K562 (cell line): ENCODE measurements around the gene KCNJ14. TPM values are rescaled to one million over a fixed set of nuclear protein-coding genes. Genes with fewer than 3 reads are reported as not detected.

ENCODE experiments used
- BRF1 ChIP-seq: IDR thresholded peaks from 3 replicates; pipeline ENCODE4 v1.6.1; 2011; ENCODE audit warnings: borderline replicate concordance, mild to moderate bottlenecking; ENCODE audit not compliant: insufficient read length; ENCODE audit errors: extremely low read depth
- C11orf30 ChIP-seq: fragments of 450-650 bp; IDR thresholded peaks from 2 replicates; pipeline ENCODE4 v1.6.1; 2016; ENCODE audit warnings: low read depth, mild to moderate bottlenecking
- COPS2 ChIP-seq: fragments of 450-650 bp; conservative IDR thresholded peaks from 2 replicates; pipeline ENCODE4 v1.6.1; 2016; ENCODE audit warnings: mild to moderate bottlenecking, moderate library complexity
- HMG20A ChIP-seq: fragments of 450-650 bp; formaldehyde crosslinking; conservative IDR thresholded peaks from 2 replicates; pipeline ENCODE4 v1.4.0; 2020; ENCODE audit warnings: mild to moderate bottlenecking, mixed read lengths
- KAT7 ChIP-seq: sonication (generic); formaldehyde crosslinking; IDR thresholded peaks from 2 replicates; pipeline ENCODE4 v1.8.0; 2022; ENCODE audit warnings: missing genetic modification reagents, mild to moderate bottlenecking, borderline replicate concordance
- KDM1A ChIP-seq, 2 experiments: fragments of 450-650 bp; IDR thresholded peaks; 2 replicates each; pipeline ENCODE4 v1.6.1; 2016; ENCODE audit warnings: mild to moderate bottlenecking in 2 of 2
- MAZ ChIP-seq, 2 experiments: fragments of 450-650 bp in 1 of 2; sonication (generic) in 1 of 2; formaldehyde crosslinking; IDR thresholded peaks in 1 of 2; conservative IDR thresholded peaks in 1 of 2; 2 replicates each; pipeline versions ENCODE4 v1.4.0 to v1.5.0; 2020; ENCODE audit warnings: mild to moderate bottlenecking in 1 of 2, missing genetic modification reagents in 1 of 2
- NRF1 ChIP-seq, 2 experiments: fragments of 450-650 bp; IDR thresholded peaks in 1 of 2; conservative IDR thresholded peaks in 1 of 2; 2 replicates each; pipeline ENCODE4 v1.6.1; 2014; ENCODE audit warnings: mild to moderate bottlenecking in 2 of 2
- NUFIP1 ChIP-seq: fragments of 450-650 bp; IDR thresholded peaks from 2 replicates; pipeline ENCODE4 v1.6.1; 2018; ENCODE audit not compliant: partially characterized antibody
- PHF20 ChIP-seq: fragments of 450-650 bp; IDR thresholded peaks from 2 replicates; pipeline ENCODE4 v1.6.1; 2018; ENCODE audit not compliant: partially characterized antibody
- RBFOX2 ChIP-seq: fragments of 200-400 bp; formaldehyde crosslinking; IDR thresholded peaks from 2 replicates; pipeline ENCODE4 v1.6.1; 2017; ENCODE audit warnings: low read depth, mild to moderate bottlenecking, low read length, moderate library complexity
- RBM14 ChIP-seq: fragments of 200-400 bp; formaldehyde crosslinking; IDR thresholded peaks from 2 replicates; pipeline ENCODE4 v1.6.1; 2018; ENCODE audit warnings: low read depth, mild to moderate bottlenecking, low read length, moderate library complexity, borderline replicate concordance; ENCODE audit not compliant: insufficient read depth
- SNAPC5 ChIP-seq: fragments of 250-450 bp; sonication (Bioruptor Pico); IDR thresholded peaks from 2 replicates; pipeline ENCODE4 v1.8.0; 2021; ENCODE audit warnings: moderate library complexity, mild to moderate bottlenecking, inconsistent platforms
- SREBF1 ChIP-seq: fragments of 150-350 bp; IDR thresholded peaks from 2 replicates; pipeline ENCODE4 v1.6.1; 2014; ENCODE audit warnings: antibody characterized with exemption, low read depth, low read length, borderline replicate concordance
- TAF7 ChIP-seq: fragments of 450-650 bp; IDR thresholded peaks from 2 replicates; pipeline ENCODE4 v1.6.1; 2016; ENCODE audit warnings: missing genetic modification characterization, missing compliant biosample characterization
- TBP ChIP-seq: optimal IDR thresholded peaks from 2 replicates; pipeline ENCODE3; 2011; ENCODE audit warnings: low read depth, low read length, improper control_type of control experiment
- TCF15 ChIP-seq: fragments of 250-450 bp; sonication (Bioruptor Pico); IDR thresholded peaks from 2 replicates; pipeline ENCODE4 v1.8.0; 2022; ENCODE audit warnings: moderate library complexity, mild to moderate bottlenecking, inconsistent platforms
- USF1 ChIP-seq: sonication (generic); formaldehyde crosslinking; IDR thresholded peaks from 2 replicates; pipeline ENCODE4 v1.9.0; 2022; ENCODE audit warnings: mild to moderate bottlenecking, missing genetic modification reagents
- ZBTB17 ChIP-seq: fragments of 450-650 bp; formaldehyde crosslinking; IDR thresholded peaks from 2 replicates; pipeline ENCODE4 v1.4.0; 2020; ENCODE audit warnings: mild to moderate bottlenecking
- ZHX1 ChIP-seq: fragments of 150-350 bp; conservative IDR thresholded peaks from 2 replicates; pipeline ENCODE4 v1.6.1; 2014; ENCODE audit warnings: low read length
- ZNF23 ChIP-seq: fragments of 250-450 bp; sonication (Bioruptor Pico); IDR thresholded peaks from 2 replicates; pipeline ENCODE4 v1.4.0; 2020; ENCODE audit warnings: mild to moderate bottlenecking
- ZNF24 ChIP-seq: fragments of 450-650 bp; IDR thresholded peaks from 2 replicates; pipeline ENCODE4 v1.6.1; 2016
- ZNF512 ChIP-seq: IDR thresholded peaks from 2 replicates; pipeline ENCODE4 v1.6.1; 2016; ENCODE audit warnings: missing genetic modification characterization, missing compliant biosample characterization
- polyA plus RNA-seq, 8 experiments: library from polyadenylated mRNA; depleted of rRNA in 4 of 8; stranded (reverse) in 5 of 8; unstranded in 3 of 8; fragments of >200 nt; fragmentation: Nextera tagmentation in 2 of 8; fragmentation: Illumina TruSeq in 1 of 8; extraction: Ambion mirVana in 2 of 8; extraction: Trizol in 1 of 8; gene quantifications; 2 replicates each; pipeline versions ENCODE4 v1.2.1 to v1.2.3, GENCODE V29; 2011 to 2014; ENCODE audit warnings: inconsistent platforms in 1 of 8, missing spikeins in 1 of 8
- total RNA-seq, 7 experiments: library from RNA; depleted of rRNA in 6 of 7; stranded (reverse); fragments of >200 nt in 6 of 7; fragmentation: Illumina TruSeq in 2 of 7; extraction: Trizol in 2 of 7; gene quantifications; 2 replicates each; pipeline versions ENCODE4 v1.2.1 to v1.2.3, GENCODE V29; 2011 to 2021; ENCODE audit warnings: low replicate concordance in 1 of 7

KCNJ14 gene
- total and polyA plus RNA-seq, 9 of the 15 experiments (the other 6 are each of a cell fraction or from before 2014, with no cell fraction given): 0.15 to 1.6 (median 0.49) TPM

- TF ChIP-seq RBM14 (0 out of 2 replicates have a peak, but pooled peaks have one; percentile 32), KAT7 (CRISPR knock-in tag) (peak; percentile 96), TAF7 (tag) (no peak), COPS2 (no peak), SNAPC5 (CRISPR knock-in tag) (no peak), ZNF23 (no peak), MAZ (CRISPR knock-in tag; conservative IDR thresholded peaks at IDR 0.05 in 1 of 2, IDR thresholded peaks at IDR 0.05 in 1 of 2) (peak; percentile 50 to 62), SREBF1 (peak; percentile 37; the same call in 1 of the 2 replicates), ZHX1 (peak; percentile 18; the same call in 1 of the 2 replicates), USF1 (CRISPR knock-in tag) (peak; percentile 21; the same call in 1 of the 2 replicates), C11orf30 (peak; percentile 97), ZNF512 (tag) (no peak), ZBTB17 (CRISPR knock-in tag) (0 out of 2 replicates have a peak, but pooled peaks have one; percentile 55), RBFOX2 (peak; percentile 97), PHF20 (peak; percentile 95), BRF1 (no peak), HMG20A (CRISPR knock-in tag) (no peak), ZNF24 (no peak), KDM1A (IDR thresholded peaks at IDR 0.05) (no peak), TCF15 (no peak), NUFIP1 (no peak), TBP (peak; percentile 59), NRF1 (conservative IDR thresholded peaks at IDR 0.05 in 1 of 2, IDR thresholded peaks at IDR 0.05 in 1 of 2) (peak; percentile 55 to 67)
Observed at GRCh38 chr19:48445606-48446481, 9.5 kb upstream of the KCNJ14 start, which contains the start of gene GRWD1 (continued).
